GM23338 (cell line): ENCODE data around the gene PPTC7. TPM values are rescaled to one million over a fixed set of nuclear protein-coding genes. Genes with fewer than 3 reads are reported as not detected.

Source experiments
- ATAC-seq: fragments of 200-7000 bp; cut with Tn5 transposase; 3 replicates; pipeline ENCODE4 v1.9.1; 2020
- DNase-seq: peaks from one replicate; pipeline ENCODE4 v3.0.0-alpha.2; 2015; ENCODE audit warnings: low spot score
- H2AFZ ChIP-seq: fragments of 200-600 bp; sonication (generic); 2 replicates; pipeline ENCODE4 v1.8.0; 2016; ENCODE audit warnings: antibody characterized with exemption, mild to moderate bottlenecking, moderate library complexity
- H3F3A ChIP-seq: fragments of 200-600 bp; sonication (generic); replicated peaks from 2 replicates; pipeline ENCODE4 v1.8.0; 2017; ENCODE audit warnings: antibody characterized with exemption, mixed run types, low read depth
- H3K27ac ChIP-seq: fragments of 200-600 bp; sonication (generic); 2 replicates; pipeline ENCODE4 v1.6.1; 2016; ENCODE audit warnings: low read depth
- H3K27me3 ChIP-seq: fragments of 200-600 bp; sonication (generic); 2 replicates; pipeline ENCODE4 v1.8.0; 2016; ENCODE audit warnings: mild to moderate bottlenecking, mixed run types, moderate library complexity; ENCODE audit not compliant: insufficient read depth
- H3K36me3 ChIP-seq: fragments of 200-600 bp; sonication (generic); 2 replicates; pipeline ENCODE4 v1.8.0; 2016; ENCODE audit warnings: mild to moderate bottlenecking; ENCODE audit not compliant: insufficient read depth
- H3K4me1 ChIP-seq: fragments of 200-600 bp; sonication (generic); 2 replicates; pipeline ENCODE4 v1.8.0; 2016; ENCODE audit warnings: mild to moderate bottlenecking, moderate library complexity; ENCODE audit not compliant: insufficient read depth
- H3K4me2 ChIP-seq: fragments of 200-600 bp; sonication (generic); 2 replicates; pipeline ENCODE4 v1.7.1; 2017; ENCODE audit warnings: mixed run types
- H3K4me3 ChIP-seq: fragments of 200-600 bp; sonication (generic); 2 replicates; pipeline ENCODE4 v1.6.1; 2016; ENCODE audit warnings: mixed run types
- H3K79me2 ChIP-seq: fragments of 200-600 bp; sonication (generic); replicated peaks from 2 replicates; pipeline ENCODE4 v1.8.0; 2017; ENCODE audit warnings: mild to moderate bottlenecking; ENCODE audit not compliant: insufficient read depth
- H3K9me2 ChIP-seq: fragments of 200-600 bp; sonication (generic); 2 replicates; pipeline ENCODE4 v1.8.0; 2017; ENCODE audit not compliant: insufficient read depth
- H4K20me1 ChIP-seq: fragments of 200-600 bp; sonication (generic); replicated peaks from 2 replicates; pipeline ENCODE4 v1.8.0; 2017; ENCODE audit warnings: mild to moderate bottlenecking; ENCODE audit not compliant: insufficient read depth
- H3K27ac Mint-ChIP-seq: 2 replicates; pipeline ENCODE4 v1.8.0; 2020; ENCODE audit warnings: inconsistent platforms, mild to moderate bottlenecking, moderate library complexity, mixed read lengths
- H3K27me3 Mint-ChIP-seq: 3 replicates; pipeline ENCODE4 v1.8.0; 2022; ENCODE audit warnings: low read depth, mild to moderate bottlenecking, moderate library complexity, mixed read lengths, inconsistent platforms; ENCODE audit not compliant: insufficient read depth, poor library complexity
- H3K36me3 Mint-ChIP-seq: 3 replicates; pipeline ENCODE4 v1.8.0; 2021; ENCODE audit warnings: low read depth, mild to moderate bottlenecking, inconsistent platforms, moderate library complexity, mixed read lengths
- H3K4me1 Mint-ChIP-seq: 3 replicates; pipeline ENCODE4 v1.8.0; 2020; ENCODE audit warnings: mild to moderate bottlenecking, inconsistent platforms, mixed read lengths
- H3K4me3 Mint-ChIP-seq: 3 replicates; pipeline ENCODE4 v1.8.0; 2021; ENCODE audit warnings: moderate library complexity, mild to moderate bottlenecking, inconsistent platforms, mixed read lengths
- H3K9me3 Mint-ChIP-seq: 3 replicates; pipeline ENCODE4 v1.8.0; 2020; ENCODE audit warnings: moderate library complexity, mild to moderate bottlenecking, inconsistent platforms, mixed read lengths
- CREB1 ChIP-seq: fragments of 250-450 bp; sonication (Bioruptor Pico); IDR thresholded peaks from 2 replicates; pipeline ENCODE4 v1.5.0; 2020; ENCODE audit warnings: low read depth, mild to moderate bottlenecking, moderate library complexity
- EZH2 ChIP-seq: fragments of 200-600 bp; sonication (generic); IDR thresholded peaks from one replicate; pipeline ENCODE4 v1.8.0; 2017; ENCODE audit warnings: antibody characterized with exemption, mild to moderate bottlenecking, low read depth; ENCODE audit not compliant: unreplicated experiment
- EZH2phosphoT487 ChIP-seq: fragments of 200-600 bp; sonication (generic); IDR thresholded peaks from one replicate; pipeline ENCODE4 v1.8.1; 2018; ENCODE audit warnings: antibody characterized with exemption; ENCODE audit not compliant: unreplicated experiment
- JUNB ChIP-seq: IDR thresholded peaks from one replicate; pipeline ENCODE4 v1.6.1; 2016; ENCODE audit warnings: antibody characterized with exemption; ENCODE audit not compliant: unreplicated experiment
- NANOG ChIP-seq: IDR thresholded peaks from 2 replicates; pipeline ENCODE4 v1.6.1; 2016; ENCODE audit warnings: antibody characterized with exemption, borderline replicate concordance
- POLR2AphosphoS5 ChIP-seq: IDR thresholded peaks from 2 replicates; pipeline ENCODE4 v1.6.1; 2016; ENCODE audit warnings: antibody characterized with exemption, low read depth
- STAT1 ChIP-seq: IDR thresholded peaks from one replicate; pipeline ENCODE4 v1.6.1; 2016; ENCODE audit warnings: antibody characterized with exemption; ENCODE audit not compliant: unreplicated experiment
- ZNF114 ChIP-seq: fragments of 250-450 bp; sonication (Bioruptor Pico); IDR thresholded peaks from 2 replicates; pipeline ENCODE4 v1.5.0; 2020; ENCODE audit warnings: mild to moderate bottlenecking, moderate library complexity
- ZNF331 ChIP-seq: fragments of 250-450 bp; sonication (Bioruptor Pico); IDR thresholded peaks from 2 replicates; pipeline ENCODE4 v1.5.0; 2020; ENCODE audit warnings: low read depth, mild to moderate bottlenecking, moderate library complexity
- polyA plus RNA-seq: library from polyadenylated mRNA; unstranded; fragments of >200 nt; fragmentation: Nextera tagmentation; extraction: Ambion mirVana; gene quantifications from 2 replicates; pipeline ENCODE4 v1.2.1, GENCODE V29; 2016
- total RNA-seq: library from RNA; depleted of rRNA; stranded (reverse); fragments of >200 nt; shearing (Covaris generic); gene quantifications from 2 replicates; pipeline ENCODE4 v1.2.3, GENCODE V29; 2014
- TF ChIP-seq, protein P1 (sequence below): fragments of 250-450 bp; sonication (Bioruptor Pico); IDR thresholded peaks from 2 replicates; pipeline ENCODE4 v1.5.0; 2020; ENCODE audit warnings: mild to moderate bottlenecking, moderate library complexity
- TF ChIP-seq, protein P2 (sequence below): IDR thresholded peaks from one replicate; pipeline ENCODE4 v1.6.1; 2018; ENCODE audit warnings: antibody characterized with exemption; ENCODE audit not compliant: unreplicated experiment
- TF ChIP-seq, protein P3 (sequence below), 2 experiments: fragments of 200-600 bp in 1 of 2; sonication (generic) in 1 of 2; conservative IDR thresholded peaks; 2 replicates each; pipeline versions ENCODE4 v1.5.1 to v1.6.1; 2016 to 2017; ENCODE audit warnings: antibody characterized with exemption in 2 of 2, low read depth in 2 of 2, mild to moderate bottlenecking in 2 of 2, moderate library complexity in 1 of 2
- TF ChIP-seq, protein P4 (sequence below): IDR thresholded peaks from 2 replicates; pipeline ENCODE4 v1.6.1; 2016; ENCODE audit warnings: antibody characterized with exemption

Gene PPTC7
- total and polyA plus RNA-seq, 2 experiments from 2014 or later, result 7.5 to 17.5 TPM

DNA sequence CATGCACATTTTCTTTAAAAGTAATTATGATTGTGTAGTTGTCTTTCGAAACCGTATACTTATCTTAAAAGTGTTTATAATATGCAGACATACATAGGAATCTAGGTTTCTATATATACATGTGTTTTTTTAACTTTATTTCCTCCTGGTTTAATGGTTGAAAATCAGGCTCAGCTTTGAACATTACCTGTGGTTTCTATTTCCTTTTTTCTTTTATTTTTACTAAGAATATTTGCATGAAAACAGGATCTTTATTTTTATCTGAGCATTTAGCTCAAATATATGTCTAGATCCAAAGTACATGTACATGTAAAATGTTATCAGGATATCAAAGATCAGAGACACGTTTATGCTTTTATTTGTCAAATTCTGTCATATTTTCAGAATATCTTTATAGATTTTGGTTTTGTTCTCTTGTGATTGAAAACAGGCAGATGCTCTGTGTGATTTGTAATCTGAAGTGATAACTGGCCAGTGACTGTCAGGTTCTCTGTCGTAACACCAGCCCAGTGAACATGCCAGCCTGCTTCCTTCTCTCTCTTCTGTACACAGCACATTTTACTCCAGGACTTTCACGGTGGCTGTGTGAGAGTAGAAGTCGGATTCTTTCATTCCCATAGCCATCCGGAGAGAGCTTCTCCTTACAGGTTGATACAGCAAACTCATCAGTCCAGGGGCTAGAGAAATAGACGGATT, 44.5 kb upstream of the PPTC7 start:
- no peaks in the 10 kb centered on the region for H3K9me2 ChIP-seq
- no peaks in the 10 kb centered on the region for H3F3A ChIP-seq
- no peaks in the 10 kb centered on the region for H3K79me2 ChIP-seq
- Mint-ChIP-seq H3K9me3 (no peaks in the 10 kb centered on the region; the same call in 2 of the 3 replicates), H3K4me3 (no peak overlapping the region), H3K4me1 (no peaks in the 10 kb centered on the region), H3K27me3 (no peaks in the 10 kb centered on the region), H3K36me3 (no peaks in the 10 kb centered on the region), H3K27ac (no peak overlapping the region)
- no peak for DNase-seq
- H3K27me3 ChIP-seq, result no peaks in the 10 kb centered on the region
- TF ChIP-seq POLR2AphosphoS5, result no peak
- TF ChIP-seq JUNB, result no peak
- TF ChIP-seq NANOG, result no peak
- TF ChIP-seq, protein P1, sequence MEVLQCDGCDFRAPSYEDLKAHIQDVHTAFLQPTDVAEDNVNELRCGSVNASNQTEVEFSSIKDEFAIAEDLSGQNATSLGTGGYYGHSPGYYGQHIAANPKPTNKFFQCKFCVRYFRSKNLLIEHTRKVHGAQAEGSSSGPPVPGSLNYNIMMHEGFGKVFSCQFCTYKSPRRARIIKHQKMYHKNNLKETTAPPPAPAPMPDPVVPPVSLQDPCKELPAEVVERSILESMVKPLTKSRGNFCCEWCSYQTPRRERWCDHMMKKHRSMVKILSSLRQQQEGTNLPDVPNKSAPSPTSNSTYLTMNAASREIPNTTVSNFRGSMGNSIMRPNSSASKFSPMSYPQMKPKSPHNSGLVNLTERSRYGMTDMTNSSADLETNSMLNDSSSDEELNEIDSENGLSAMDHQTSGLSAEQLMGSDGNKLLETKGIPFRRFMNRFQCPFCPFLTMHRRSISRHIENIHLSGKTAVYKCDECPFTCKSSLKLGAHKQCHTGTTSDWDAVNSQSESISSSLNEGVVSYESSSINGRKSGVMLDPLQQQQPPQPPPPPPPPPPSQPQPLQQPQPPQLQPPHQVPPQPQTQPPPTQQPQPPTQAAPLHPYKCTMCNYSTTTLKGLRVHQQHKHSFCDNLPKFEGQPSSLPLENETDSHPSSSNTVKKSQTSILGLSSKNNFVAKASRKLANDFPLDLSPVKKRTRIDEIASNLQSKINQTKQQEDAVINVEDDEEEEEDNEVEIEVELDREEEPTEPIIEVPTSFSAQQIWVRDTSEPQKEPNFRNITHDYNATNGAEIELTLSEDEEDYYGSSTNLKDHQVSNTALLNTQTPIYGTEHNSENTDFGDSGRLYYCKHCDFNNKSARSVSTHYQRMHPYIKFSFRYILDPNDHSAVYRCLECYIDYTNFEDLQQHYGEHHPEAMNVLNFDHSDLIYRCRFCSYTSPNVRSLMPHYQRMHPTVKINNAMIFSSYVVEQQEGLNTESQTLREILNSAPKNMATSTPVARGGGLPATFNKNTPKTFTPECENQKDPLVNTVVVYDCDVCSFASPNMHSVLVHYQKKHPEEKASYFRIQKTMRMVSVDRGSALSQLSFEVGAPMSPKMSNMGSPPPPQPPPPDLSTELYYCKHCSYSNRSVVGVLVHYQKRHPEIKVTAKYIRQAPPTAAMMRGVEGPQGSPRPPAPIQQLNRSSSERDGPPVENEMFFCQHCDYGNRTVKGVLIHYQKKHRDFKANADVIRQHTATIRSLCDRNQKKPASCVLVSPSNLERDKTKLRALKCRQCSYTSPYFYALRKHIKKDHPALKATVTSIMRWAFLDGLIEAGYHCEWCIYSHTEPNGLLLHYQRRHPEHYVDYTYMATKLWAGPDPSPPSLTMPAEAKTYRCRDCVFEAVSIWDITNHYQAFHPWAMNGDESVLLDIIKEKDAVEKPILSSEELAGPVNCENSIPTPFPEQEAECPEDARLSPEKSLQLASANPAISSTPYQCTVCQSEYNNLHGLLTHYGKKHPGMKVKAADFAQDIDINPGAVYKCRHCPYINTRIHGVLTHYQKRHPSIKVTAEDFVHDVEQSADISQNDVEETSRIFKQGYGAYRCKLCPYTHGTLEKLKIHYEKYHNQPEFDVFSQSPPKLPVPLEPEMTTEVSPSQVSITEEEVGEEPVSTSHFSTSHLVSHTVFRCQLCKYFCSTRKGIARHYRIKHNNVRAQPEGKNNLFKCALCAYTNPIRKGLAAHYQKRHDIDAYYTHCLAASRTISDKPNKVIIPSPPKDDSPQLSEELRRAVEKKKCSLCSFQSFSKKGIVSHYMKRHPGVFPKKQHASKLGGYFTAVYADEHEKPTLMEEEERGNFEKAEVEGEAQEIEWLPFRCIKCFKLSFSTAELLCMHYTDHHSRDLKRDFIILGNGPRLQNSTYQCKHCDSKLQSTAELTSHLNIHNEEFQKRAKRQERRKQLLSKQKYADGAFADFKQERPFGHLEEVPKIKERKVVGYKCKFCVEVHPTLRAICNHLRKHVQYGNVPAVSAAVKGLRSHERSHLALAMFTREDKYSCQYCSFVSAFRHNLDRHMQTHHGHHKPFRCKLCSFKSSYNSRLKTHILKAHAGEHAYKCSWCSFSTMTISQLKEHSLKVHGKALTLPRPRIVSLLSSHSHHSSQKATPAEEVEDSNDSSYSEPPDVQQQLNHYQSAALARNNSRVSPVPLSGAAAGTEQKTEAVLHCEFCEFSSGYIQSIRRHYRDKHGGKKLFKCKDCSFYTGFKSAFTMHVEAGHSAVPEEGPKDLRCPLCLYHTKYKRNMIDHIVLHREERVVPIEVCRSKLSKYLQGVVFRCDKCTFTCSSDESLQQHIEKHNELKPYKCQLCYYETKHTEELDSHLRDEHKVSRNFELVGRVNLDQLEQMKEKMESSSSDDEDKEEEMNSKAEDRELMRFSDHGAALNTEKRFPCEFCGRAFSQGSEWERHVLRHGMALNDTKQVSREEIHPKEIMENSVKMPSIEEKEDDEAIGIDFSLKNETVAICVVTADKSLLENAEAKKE (CRISPR knock-in tag), result no peak
- no peak for TF ChIP-seq ZNF331
- TF ChIP-seq, protein P2, sequence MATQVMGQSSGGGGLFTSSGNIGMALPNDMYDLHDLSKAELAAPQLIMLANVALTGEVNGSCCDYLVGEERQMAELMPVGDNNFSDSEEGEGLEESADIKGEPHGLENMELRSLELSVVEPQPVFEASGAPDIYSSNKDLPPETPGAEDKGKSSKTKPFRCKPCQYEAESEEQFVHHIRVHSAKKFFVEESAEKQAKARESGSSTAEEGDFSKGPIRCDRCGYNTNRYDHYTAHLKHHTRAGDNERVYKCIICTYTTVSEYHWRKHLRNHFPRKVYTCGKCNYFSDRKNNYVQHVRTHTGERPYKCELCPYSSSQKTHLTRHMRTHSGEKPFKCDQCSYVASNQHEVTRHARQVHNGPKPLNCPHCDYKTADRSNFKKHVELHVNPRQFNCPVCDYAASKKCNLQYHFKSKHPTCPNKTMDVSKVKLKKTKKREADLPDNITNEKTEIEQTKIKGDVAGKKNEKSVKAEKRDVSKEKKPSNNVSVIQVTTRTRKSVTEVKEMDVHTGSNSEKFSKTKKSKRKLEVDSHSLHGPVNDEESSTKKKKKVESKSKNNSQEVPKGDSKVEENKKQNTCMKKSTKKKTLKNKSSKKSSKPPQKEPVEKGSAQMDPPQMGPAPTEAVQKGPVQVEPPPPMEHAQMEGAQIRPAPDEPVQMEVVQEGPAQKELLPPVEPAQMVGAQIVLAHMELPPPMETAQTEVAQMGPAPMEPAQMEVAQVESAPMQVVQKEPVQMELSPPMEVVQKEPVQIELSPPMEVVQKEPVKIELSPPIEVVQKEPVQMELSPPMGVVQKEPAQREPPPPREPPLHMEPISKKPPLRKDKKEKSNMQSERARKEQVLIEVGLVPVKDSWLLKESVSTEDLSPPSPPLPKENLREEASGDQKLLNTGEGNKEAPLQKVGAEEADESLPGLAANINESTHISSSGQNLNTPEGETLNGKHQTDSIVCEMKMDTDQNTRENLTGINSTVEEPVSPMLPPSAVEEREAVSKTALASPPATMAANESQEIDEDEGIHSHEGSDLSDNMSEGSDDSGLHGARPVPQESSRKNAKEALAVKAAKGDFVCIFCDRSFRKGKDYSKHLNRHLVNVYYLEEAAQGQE, result no peak
- TF ChIP-seq CREB1 (CRISPR knock-in tag), result no peak
- TF ChIP-seq, protein P3, sequence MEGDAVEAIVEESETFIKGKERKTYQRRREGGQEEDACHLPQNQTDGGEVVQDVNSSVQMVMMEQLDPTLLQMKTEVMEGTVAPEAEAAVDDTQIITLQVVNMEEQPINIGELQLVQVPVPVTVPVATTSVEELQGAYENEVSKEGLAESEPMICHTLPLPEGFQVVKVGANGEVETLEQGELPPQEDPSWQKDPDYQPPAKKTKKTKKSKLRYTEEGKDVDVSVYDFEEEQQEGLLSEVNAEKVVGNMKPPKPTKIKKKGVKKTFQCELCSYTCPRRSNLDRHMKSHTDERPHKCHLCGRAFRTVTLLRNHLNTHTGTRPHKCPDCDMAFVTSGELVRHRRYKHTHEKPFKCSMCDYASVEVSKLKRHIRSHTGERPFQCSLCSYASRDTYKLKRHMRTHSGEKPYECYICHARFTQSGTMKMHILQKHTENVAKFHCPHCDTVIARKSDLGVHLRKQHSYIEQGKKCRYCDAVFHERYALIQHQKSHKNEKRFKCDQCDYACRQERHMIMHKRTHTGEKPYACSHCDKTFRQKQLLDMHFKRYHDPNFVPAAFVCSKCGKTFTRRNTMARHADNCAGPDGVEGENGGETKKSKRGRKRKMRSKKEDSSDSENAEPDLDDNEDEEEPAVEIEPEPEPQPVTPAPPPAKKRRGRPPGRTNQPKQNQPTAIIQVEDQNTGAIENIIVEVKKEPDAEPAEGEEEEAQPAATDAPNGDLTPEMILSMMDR (conservative IDR thresholded peaks at IDR 0.05; ENCODE audit: low read depth in 2 of 2), result no peak
- no peak for TF ChIP-seq EZH2
- TF ChIP-seq, protein P4, sequence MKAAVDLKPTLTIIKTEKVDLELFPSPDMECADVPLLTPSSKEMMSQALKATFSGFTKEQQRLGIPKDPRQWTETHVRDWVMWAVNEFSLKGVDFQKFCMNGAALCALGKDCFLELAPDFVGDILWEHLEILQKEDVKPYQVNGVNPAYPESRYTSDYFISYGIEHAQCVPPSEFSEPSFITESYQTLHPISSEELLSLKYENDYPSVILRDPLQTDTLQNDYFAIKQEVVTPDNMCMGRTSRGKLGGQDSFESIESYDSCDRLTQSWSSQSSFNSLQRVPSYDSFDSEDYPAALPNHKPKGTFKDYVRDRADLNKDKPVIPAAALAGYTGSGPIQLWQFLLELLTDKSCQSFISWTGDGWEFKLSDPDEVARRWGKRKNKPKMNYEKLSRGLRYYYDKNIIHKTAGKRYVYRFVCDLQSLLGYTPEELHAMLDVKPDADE, result no peak
- no peak for TF ChIP-seq ZNF114 (CRISPR knock-in tag)
- no peak for TF ChIP-seq STAT1
- TF ChIP-seq EZH2phosphoT487, result no peak
- no peaks in the 10 kb centered on the region for H3K4me1 ChIP-seq
- no peak overlapping the region for H3K27ac ChIP-seq
- ATAC-seq, result no peak
- no peaks in the 10 kb centered on the region for H3K36me3 ChIP-seq
- no peak overlapping the region for H3K4me3 ChIP-seq
- no peak overlapping the region for H2AFZ ChIP-seq
- no peaks in the 10 kb centered on the region for H4K20me1 ChIP-seq
- no peak overlapping the region for H3K4me2 ChIP-seq
